Endothelial cell of umbilical vein (primary cell): ENCODE measurements around the gene EXOC6. TPM values are rescaled to one million over a fixed set of nuclear protein-coding genes. Genes with fewer than 3 reads are reported as not detected.

ENCODE experiments used
- BruUV-seq: library from RNA; stranded (reverse); fragments of 400-500 nt; replicated peaks from 2 replicates; lab custom pipeline; 2021; lab: Mats Ljungman, UMichigan
- CTCF ChIA-PET: fragments of 300-600, 350-600 bp; sonication (Branson Sonifier 250); formaldehyde crosslinking; loops from one replicate; lab custom pipeline; 2021; ENCODE audit warnings: antibody characterized with exemption, inconsistent platforms; lab: Charles Lee
- POLR2A ChIA-PET: fragments of 300-600, 350-600 bp; sonication (Branson Sonifier 250); formaldehyde crosslinking; loops from one replicate; lab custom pipeline; 2021; ENCODE audit warnings: antibody characterized with exemption, inconsistent platforms; lab: Charles Lee
- DNase-seq: peaks from one replicate; pipeline ENCODE4 v3.0.0-alpha.2; 2011; ENCODE audit warnings: low read depth, low spot score
- FAIRE-seq: peaks from 2 replicates; lab custom pipeline; 2011; peaks lifted over from hg19 to GRCh38; lab: Jason Lieb, UNC
- H2AFZ ChIP-seq: 2 replicates; pipeline ENCODE4 v1.6.0; 2012; ENCODE audit warnings: low read depth, low read length, control low read depth, inconsistent platforms
- H3K27ac ChIP-seq: 2 replicates; pipeline ENCODE4 v1.5.1; 2011; ENCODE audit warnings: low read depth, mild to moderate bottlenecking, control low read depth, low read length, moderate library complexity; ENCODE audit not compliant: insufficient read depth
- H3K27me3 ChIP-seq, 2 experiments: 2 replicates each; pipeline versions ENCODE4 v1.6.0 to v1.6.1; 2011; ENCODE audit warnings: low read length in 2 of 2, mixed read lengths in 1 of 2; ENCODE audit not compliant: control insufficient read depth in 2 of 2, insufficient read depth in 2 of 2
- H3K36me3 ChIP-seq, 2 experiments: 2 replicates in 1 of 2; 3 replicates in 1 of 2; pipeline ENCODE4 v1.5.1; 2011; ENCODE audit warnings: low read length in 2 of 2, mild to moderate bottlenecking in 1 of 2, moderate library complexity in 1 of 2; ENCODE audit not compliant: control insufficient read depth in 2 of 2, insufficient read depth in 2 of 2; ENCODE audit errors: extremely low read depth in 1 of 2
- H3K4me1 ChIP-seq: 3 replicates; pipeline ENCODE4 v1.5.1; 2011; ENCODE audit warnings: mild to moderate bottlenecking, low read length; ENCODE audit not compliant: control insufficient read depth, insufficient read depth; ENCODE audit errors: extremely low read depth
- H3K4me2 ChIP-seq: 2 replicates; pipeline ENCODE4 v1.6.1; 2011; ENCODE audit warnings: low read length, control low read depth, mixed read lengths; ENCODE audit not compliant: insufficient read depth
- H3K4me3 ChIP-seq, 3 experiments: fragments of 200-600 bp in 1 of 3; sonication (generic), shearing (Covaris generic) in 1 of 3; replicated peaks in 1 of 3; 2 replicates each; pipeline ENCODE4 v1.5.1; 2011 to 2016; ENCODE audit warnings: control low read depth in 3 of 3, low read length in 3 of 3, mild to moderate bottlenecking in 2 of 3, inconsistent platforms in 1 of 3, low read depth in 1 of 3, moderate library complexity in 1 of 3; ENCODE audit not compliant: insufficient read depth in 1 of 3
- H3K79me2 ChIP-seq: 2 replicates; pipeline ENCODE4 v1.6.0; 2012; ENCODE audit warnings: low read length, inconsistent platforms; ENCODE audit not compliant: control insufficient read depth, insufficient read depth
- H3K9ac ChIP-seq: replicated peaks from 2 replicates; pipeline ENCODE3; 2011; ENCODE audit warnings: low read length, control low read depth; ENCODE audit not compliant: insufficient read depth; ENCODE audit errors: extremely low read depth
- H3K9me1 ChIP-seq: replicated peaks from 3 replicates; pipeline ENCODE4 v1.6.0; 2011; ENCODE audit warnings: mild to moderate bottlenecking, low read length; ENCODE audit not compliant: control insufficient read depth, insufficient read depth; ENCODE audit errors: extremely low read depth
- H3K9me3 ChIP-seq: replicated peaks from 2 replicates; pipeline ENCODE4 v1.5.1; 2012; ENCODE audit warnings: low read length, inconsistent platforms; ENCODE audit not compliant: control insufficient read depth, insufficient read depth
- H4K20me1 ChIP-seq: replicated peaks from 2 replicates; pipeline ENCODE3; 2011; ENCODE audit warnings: mild to moderate bottlenecking, low read length; ENCODE audit not compliant: control insufficient read depth, insufficient read depth; ENCODE audit errors: extremely low read depth
- CTCF ChIP-seq, 2 donors: IDR thresholded peaks; 1 replicate in 1 of 2; 2 replicates in 1 of 2; pipeline ENCODE4 v1.5.1; 2011; ENCODE audit warnings: low read length in 2 of 2, mild to moderate bottlenecking in 2 of 2, moderate library complexity in 2 of 2, control low read depth in 1 of 2, inconsistent platforms in 1 of 2, low read depth in 1 of 2; ENCODE audit not compliant: insufficient read depth in 1 of 2; ENCODE audit errors: extremely low read depth in 1 of 2
- EZH2 ChIP-seq: IDR thresholded peaks from 2 replicates; pipeline ENCODE4 v1.6.1; 2012; ENCODE audit warnings: borderline replicate concordance, low read depth, mild to moderate bottlenecking, moderate library complexity, low read length, inconsistent platforms; ENCODE audit not compliant: severe bottlenecking
- FOS ChIP-seq: IDR thresholded peaks from 2 replicates; pipeline ENCODE4 v1.6.1; 2011; ENCODE audit warnings: mild to moderate bottlenecking, low read length, moderate library complexity, borderline replicate concordance; ENCODE audit not compliant: insufficient read depth
- GATA2 ChIP-seq: IDR thresholded peaks from 2 replicates; pipeline ENCODE4 v1.7.0; 2011; ENCODE audit warnings: low read depth, mild to moderate bottlenecking, moderate library complexity, mixed read lengths, low read length; ENCODE audit not compliant: insufficient read length, insufficient read depth
- JUN ChIP-seq: IDR thresholded peaks from 2 replicates; pipeline ENCODE4 v1.6.1; 2011; ENCODE audit warnings: borderline replicate concordance, low read depth; ENCODE audit not compliant: insufficient read length, insufficient read depth
- MAX ChIP-seq: IDR thresholded peaks from 2 replicates; pipeline ENCODE4 v1.6.1; 2011; ENCODE audit not compliant: insufficient read depth, insufficient read length
- MYC ChIP-seq: IDR thresholded peaks from one replicate; pipeline ENCODE4 v1.6.1; 2011; ENCODE audit warnings: mild to moderate bottlenecking, low read depth, low read length
- POLR2A ChIP-seq: IDR thresholded peaks from 2 replicates; pipeline ENCODE4 v1.6.1; 2012; ENCODE audit warnings: low read depth, mild to moderate bottlenecking, control low read depth, low read length
- POLR2AphosphoS5 ChIP-seq: IDR thresholded peaks from 2 replicates; pipeline ENCODE4 v1.6.1; 2012; ENCODE audit warnings: low read depth, mild to moderate bottlenecking, control low read depth, low read length, moderate library complexity; ENCODE audit not compliant: insufficient read depth
- dilution Hi-C: fragments of 300-500 bp; cut with MboI; formaldehyde crosslinking; loops from one replicate; pipeline ENCODE4 v1.15.0; 2019; ENCODE audit warnings: low sequenced_read_pairs; ENCODE audit not compliant: extremely low pct_ligation_motif_present
- intact Hi-C: fragments of 100-400 bp; cut with micrococcal nuclease; formaldehyde crosslinking; loops from one replicate; pipeline ENCODE4 v1.10.0; 2022
- polyA plus RNA-seq, 4 experiments: library from polyadenylated mRNA; depleted of rRNA in 3 of 4; stranded (reverse) in 3 of 4; unstranded in 1 of 4; fragments of >200 nt; gene quantifications; 2 replicates each; pipeline versions ENCODE4 v1.2.1 to v1.2.3, GENCODE V29; 2011 to 2012; ENCODE audit warnings: missing spikeins in 1 of 4
- total RNA-seq: library from RNA; stranded (reverse); gene quantifications from 2 replicates; pipeline ENCODE4 v1.2.3, GENCODE V29; 2021

The EXOC6 gene
- total and polyA plus RNA-seq, 2 donors (not counting 3 experiments of a cell fraction or from before 2014, with no cell fraction given), result 72.6 to 108 TPM

- ChIA-PET CTCF (no interaction called here), POLR2A (no interaction called here)
- FAIRE-seq (no peak), DNase-seq (no peak)
- Histone ChIP-seq H3K79me2 (no peaks in the 10 kb centered on the region), H3K9ac (no peak overlapping the region), H3K9me1 (no peaks in the 10 kb centered on the region), H3K4me2 (no peak overlapping the region), H4K20me1 (no peaks in the 10 kb centered on the region), H3K27me3 (peaks cover 6 to 8% of the 10 kb centered on the region in 2 experiments), H3K4me1 (no peaks in the 10 kb centered on the region), H2AFZ (no peak overlapping the region), H3K27ac (no peak overlapping the region), H3K9me3 (no peaks in the 10 kb centered on the region), H3K36me3 (no peaks in the 10 kb centered on the region), H3K4me3 (no peak overlapping the region)
- BruUV-seq, result no TSS peak
- dilution Hi-C loops (no loop called here), intact Hi-C loops (no loop called here)
- TF ChIP-seq JUN (no peak), POLR2A (no peak), POLR2AphosphoS5 (no peak), GATA2 (no peak), MYC (no peak), MAX (no peak), CTCF (IDR thresholded peaks at IDR 0.05; ENCODE audit: extremely low read depth in 1 of 2, insufficient read depth in 1 of 2, low read depth in 1 of 2, low read length in 2 of 2) (no peak), EZH2 (no peak), FOS (no peak)
Measured at GRCh38 chr10:93086289-93086688, 238.0 kb downstream of the EXOC6 start.
